ENCODE results near the gene SLC9A6.

The SLC9A6 gene

GRCh38 chrX:136094962-136095361 is 109.7 kb downstream of the SLC9A6 start:
- TF ChIP-seq SIN3A (IDR thresholded peaks at IDR 0.05; ENCODE audit: borderline replicate concordance, insufficient read depth, low read length): no peak
- TF ChIP-seq FOXP2 (optimal IDR thresholded peaks at IDR 0.05; ENCODE audit: borderline replicate concordance, extremely low read depth, extremely low read length, insufficient read depth): no peak
- TF ChIP-seq REST (IDR thresholded peaks at IDR 0.05; ENCODE audit: insufficient read depth in 1 of 2, low read depth in 2 of 2, low read length in 2 of 2): no peak
- no peak for TF ChIP-seq POLR2AphosphoS5 (IDR thresholded peaks at IDR 0.05; ENCODE audit: low read depth, low read length)
- no peak for TF ChIP-seq TAF1 (IDR thresholded peaks at IDR 0.05; ENCODE audit: borderline replicate concordance, insufficient read depth, low read length)

Data from PFSK-1 (cell line).